Ascending aorta (tissue), 2 donors: ENCODE data around the gene OR4B1. TPM values are rescaled to one million over a fixed set of nuclear protein-coding genes. Genes with fewer than 3 reads are reported as not detected.

Experiments used
- DNase-seq, 2 donors: peaks; one replicate each; pipeline ENCODE4 v3.0.0-alpha.2; 2019; ENCODE audit warnings: low spot score in 2 of 2
- H3K27ac ChIP-seq, 2 donors: fragments of 200-600 bp; sonication (generic); one replicate each; pipeline ENCODE4 v1.5.1; 2016 to 2017; ENCODE audit warnings: mild to moderate bottlenecking in 1 of 2
- H3K27me3 ChIP-seq: fragments of 200-600 bp; sonication (generic); one replicate; pipeline ENCODE4 v1.5.1; 2017
- H3K36me3 ChIP-seq, 2 donors: fragments of 200-600 bp; sonication (generic); one replicate each; pipeline ENCODE4 v1.5.1; 2016
- H3K4me1 ChIP-seq, 2 donors: fragments of 200-600 bp; sonication (generic); one replicate each; pipeline ENCODE4 v1.5.1; 2016 to 2017; ENCODE audit warnings: mild to moderate bottlenecking in 1 of 2
- H3K4me3 ChIP-seq, 2 donors: fragments of 200-600 bp; sonication (generic); one replicate each; pipeline ENCODE4 v1.5.1; 2016 to 2017; ENCODE audit warnings: mild to moderate bottlenecking in 1 of 2
- H3K9me3 ChIP-seq, 2 donors: fragments of 200-600 bp; sonication (generic); one replicate each; pipeline ENCODE4 v1.5.1; 2016
- intact Hi-C: fragments of 100-400 bp; cut with DNase I; formaldehyde crosslinking; loops from one replicate; pipeline ENCODE4 v1.15.1; 2023
- total RNA-seq: library from RNA; depleted of rRNA; stranded (reverse); fragments of >200 nt; gene quantifications from one replicate; pipeline ENCODE4 v1.1.0, GENCODE V29; 2016
- TF ChIP-seq, protein P1 (sequence below), 3 experiments: fragments of 200-600 bp in 2 of 3; fragments of 450-650 bp in 1 of 3; sonication (generic) in 2 of 3; IDR thresholded peaks; one replicate each; pipeline ENCODE4 v1.5.1; 2016 to 2019; ENCODE audit warnings: antibody characterized with exemption in 3 of 3, mild to moderate bottlenecking in 1 of 3, moderate library complexity in 1 of 3

OR4B1 gene
- total RNA-seq, 1 donor from 2014 or later = not detected

- TF ChIP-seq, protein P1, sequence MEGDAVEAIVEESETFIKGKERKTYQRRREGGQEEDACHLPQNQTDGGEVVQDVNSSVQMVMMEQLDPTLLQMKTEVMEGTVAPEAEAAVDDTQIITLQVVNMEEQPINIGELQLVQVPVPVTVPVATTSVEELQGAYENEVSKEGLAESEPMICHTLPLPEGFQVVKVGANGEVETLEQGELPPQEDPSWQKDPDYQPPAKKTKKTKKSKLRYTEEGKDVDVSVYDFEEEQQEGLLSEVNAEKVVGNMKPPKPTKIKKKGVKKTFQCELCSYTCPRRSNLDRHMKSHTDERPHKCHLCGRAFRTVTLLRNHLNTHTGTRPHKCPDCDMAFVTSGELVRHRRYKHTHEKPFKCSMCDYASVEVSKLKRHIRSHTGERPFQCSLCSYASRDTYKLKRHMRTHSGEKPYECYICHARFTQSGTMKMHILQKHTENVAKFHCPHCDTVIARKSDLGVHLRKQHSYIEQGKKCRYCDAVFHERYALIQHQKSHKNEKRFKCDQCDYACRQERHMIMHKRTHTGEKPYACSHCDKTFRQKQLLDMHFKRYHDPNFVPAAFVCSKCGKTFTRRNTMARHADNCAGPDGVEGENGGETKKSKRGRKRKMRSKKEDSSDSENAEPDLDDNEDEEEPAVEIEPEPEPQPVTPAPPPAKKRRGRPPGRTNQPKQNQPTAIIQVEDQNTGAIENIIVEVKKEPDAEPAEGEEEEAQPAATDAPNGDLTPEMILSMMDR (IDR thresholded peaks at IDR 0.05) = no peak
- intact Hi-C loops = no loop called here
- DNase-seq = no peak
- Histone ChIP-seq H3K36me3 (no peaks in the 10 kb centered on the region), H3K9me3 (no peaks in the 10 kb centered on the region), H3K4me1 (no peaks in the 10 kb centered on the region), H3K27ac (no peak overlapping the region), H3K4me3 (no peak overlapping the region), H3K27me3 (no peaks in the 10 kb centered on the region)
These were observed 21.1 kb downstream of the OR4B1 start for GRCh38 chr11:48237727-48238126.

DNA sequence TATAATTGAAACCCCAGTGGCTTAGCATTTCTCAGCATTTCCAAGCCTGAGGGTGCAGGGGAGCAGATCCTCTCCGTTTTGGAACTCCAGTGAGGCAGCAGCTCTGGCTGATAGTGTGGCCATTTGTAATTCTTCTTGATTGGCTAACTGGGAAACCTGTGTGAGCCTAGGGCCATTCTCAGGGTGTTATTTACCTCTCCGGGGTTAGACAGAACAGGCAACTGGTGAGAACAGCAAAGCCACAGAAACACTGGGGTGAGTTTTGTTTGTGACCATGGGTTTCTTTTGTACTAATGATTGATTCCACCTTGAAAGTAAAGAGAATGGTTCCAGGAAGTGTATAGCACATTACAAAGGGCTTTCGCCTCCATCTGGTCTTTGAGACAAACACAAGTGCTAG, 25.9 kb downstream of the OR4B1 start:
- H3K27ac ChIP-seq = no peak overlapping the region
- intact Hi-C loops = no loop called here
- no peaks in the 10 kb centered on the region for H3K9me3 ChIP-seq
- H3K27me3 ChIP-seq = no peaks in the 10 kb centered on the region
- TF ChIP-seq, protein P1 (IDR thresholded peaks at IDR 0.05) = no peak
- H3K4me3 ChIP-seq = no peak overlapping the region
- H3K4me1 ChIP-seq = no peaks in the 10 kb centered on the region
- no peaks in the 10 kb centered on the region for H3K36me3 ChIP-seq
- no peak for DNase-seq

DNA sequence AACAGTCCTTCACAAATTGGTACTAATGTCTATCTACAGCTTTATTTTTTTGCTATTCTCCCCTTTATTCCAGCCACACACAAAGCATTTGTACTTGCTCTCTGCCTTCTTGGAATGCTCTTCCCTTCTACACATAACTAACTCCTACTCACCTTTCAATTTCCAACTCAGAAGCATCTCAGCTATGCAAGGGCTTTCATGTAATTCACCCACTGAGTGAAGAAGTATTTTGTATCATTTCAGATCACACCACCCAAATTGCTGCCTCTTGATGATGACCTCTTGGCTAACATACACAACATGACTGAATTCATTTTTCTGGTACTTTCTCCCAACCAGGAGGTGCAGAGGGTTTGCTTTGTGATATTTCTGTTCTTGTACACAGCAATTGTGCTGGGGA, 28.2 kb downstream of the OR4B1 start, which contains the start of gene OR4X2:
OR4X2 (plus strand) TSS at position 301 of the 400 bp plus-strand sequence; CDS start at position 301, 0 bp downstream.
- TF ChIP-seq, protein P1 (IDR thresholded peaks at IDR 0.05) = no peak
- Histone ChIP-seq H3K36me3 (no peaks in the 10 kb centered on the region), H3K4me3 (no peak within 1 kb of the TSS), H3K9me3 (peaks cover 0 to 14% of the 10 kb centered on the region in 2 donors), H3K4me1 (no peaks in the 10 kb centered on the region), H3K27me3 (no peaks in the 10 kb centered on the region), H3K27ac (no peak within 1 kb of the TSS)
- DNase-seq = no peak
- intact Hi-C loops = no loop called here

DNA sequence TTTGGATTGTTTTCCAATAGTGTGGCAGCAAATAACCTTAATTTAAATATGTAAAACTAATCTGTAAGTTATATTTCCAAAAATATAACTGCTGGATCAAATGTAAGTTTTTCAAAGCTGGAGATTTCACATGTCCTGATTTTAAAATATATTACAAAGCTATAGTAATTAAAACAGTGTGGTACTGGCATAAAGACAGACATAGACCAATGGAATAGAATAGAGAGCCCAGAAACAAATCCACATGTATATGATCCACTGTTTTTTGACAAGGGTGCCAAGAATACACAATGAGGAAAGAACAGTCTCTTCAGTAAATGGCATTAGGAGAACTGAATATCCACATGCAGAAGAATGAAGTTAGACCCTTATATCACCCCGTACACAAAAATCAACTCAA, 32.3 kb downstream of the OR4B1 start:
- no peak for DNase-seq
- no peaks in the 10 kb centered on the region for H3K27me3 ChIP-seq
- intact Hi-C loops = no loop called here
- H3K4me3 ChIP-seq = no peak overlapping the region
- H3K36me3 ChIP-seq = no peaks in the 10 kb centered on the region
- no peak overlapping the region for H3K27ac ChIP-seq
- H3K9me3 ChIP-seq = peaks cover 0 to 14% of the 10 kb centered on the region in 2 donors
- no peaks in the 10 kb centered on the region for H3K4me1 ChIP-seq
- TF ChIP-seq, protein P1 (IDR thresholded peaks at IDR 0.05) = no peak

GRCh38 chr11:48261600-48261999, 45.0 kb downstream of the OR4B1 start:
- DNase-seq = no peak
- Histone ChIP-seq H3K4me3 (no peak overlapping the region), H3K27ac (no peak overlapping the region), H3K4me1 (no peaks in the 10 kb centered on the region), H3K9me3 (no peaks in the 10 kb centered on the region), H3K27me3 (no peaks in the 10 kb centered on the region), H3K36me3 (no peaks in the 10 kb centered on the region)
- intact Hi-C loops = no loop called here
- TF ChIP-seq, protein P1 (IDR thresholded peaks at IDR 0.05) = no peak

- intact Hi-C loops = no loop called here
- H3K27me3 ChIP-seq = no peaks in the 10 kb centered on the region
- no peaks in the 10 kb centered on the region for H3K9me3 ChIP-seq
- no peak for DNase-seq
- no peak within 1 kb of the TSS for H3K27ac ChIP-seq
- H3K4me1 ChIP-seq = no peaks in the 10 kb centered on the region
- H3K36me3 ChIP-seq = no peaks in the 10 kb centered on the region
- no peak within 1 kb of the TSS for H3K4me3 ChIP-seq
- TF ChIP-seq, protein P1 (IDR thresholded peaks at IDR 0.05) = no peak
These were observed 46.9 kb downstream of the OR4B1 start, which contains the start of gene OR4X1 for GRCh38 chr11:48263423-48263911. Gene OR4X1, plus strand, starts transcription at chr11:48263861. Its CDS starts 0 bp downstream, at chr11:48263861.
